ENCODE data around the gene PRR29.

GRCh38 chr17:64008830-64009229 is 10.7 kb downstream of the PRR29 start:
- no peak for TF ChIP-seq CTCF (IDR thresholded peaks at IDR 0.05)
- TF ChIP-seq POLR2AphosphoS5 (IDR thresholded peaks at IDR 0.05), result no peak
- no peak for TF ChIP-seq POLR2A (IDR thresholded peaks at IDR 0.05)
- TF ChIP-seq EP300 (IDR thresholded peaks at IDR 0.05), result no peak
